Measurements from ENCODE around the gene SSBP4. TPM values are rescaled to one million over a fixed set of nuclear protein-coding genes. Genes with fewer than 3 reads are reported as not detected.

The SSBP4 gene
- total RNA-seq, 2 donors from 2014 or later = 71.5 to 120 TPM

DNA sequence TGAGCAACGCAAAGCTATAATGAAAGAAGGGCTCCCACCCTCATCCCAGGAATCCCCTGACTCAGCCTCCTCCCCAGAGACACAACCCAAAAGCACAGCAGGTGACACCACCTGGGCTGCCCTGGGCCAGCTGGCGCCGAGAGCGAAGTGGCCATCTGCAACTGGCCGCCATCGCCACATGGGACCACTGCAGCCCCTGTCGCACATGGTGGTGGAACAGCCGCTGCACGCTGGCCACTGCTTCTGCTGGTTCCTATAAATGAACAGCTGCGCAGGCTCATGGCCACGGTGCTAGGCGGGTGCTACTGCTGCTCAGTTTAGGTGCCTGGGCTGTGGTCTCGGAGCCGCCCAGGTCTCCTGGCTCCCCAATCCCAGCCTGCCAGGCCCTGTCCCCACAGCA is 30.4 kb downstream of the SSBP4 start:
- intact Hi-C loops (cut with DNase I) = loop anchor here (10.0 kb wide), 1 partner anchor 225 kb away; no protein-coding TSS in a partner anchor
- Histone ChIP-seq H3K4me3 (no peak overlapping the region), H3K36me3 (peaks cover 3 to 10% of the 10 kb centered on the region in 2 donors), H3K9me3 (no peaks in the 10 kb centered on the region), H3K4me1 (replicated peaks) (no peaks in the 10 kb centered on the region), H3K27me3 (replicated peaks; ENCODE audit: insufficient read depth) (no peaks in the 10 kb centered on the region), H3K27ac (no peak overlapping the region)
- no peak for DNase-seq (ENCODE audit: low spot score)
- TF ChIP-seq POLR2AphosphoS5 (IDR thresholded peaks at IDR 0.05) (no peak), POLR2A (IDR thresholded peaks at IDR 0.05) (no peak)
- TF ChIP-seq, protein P1, sequence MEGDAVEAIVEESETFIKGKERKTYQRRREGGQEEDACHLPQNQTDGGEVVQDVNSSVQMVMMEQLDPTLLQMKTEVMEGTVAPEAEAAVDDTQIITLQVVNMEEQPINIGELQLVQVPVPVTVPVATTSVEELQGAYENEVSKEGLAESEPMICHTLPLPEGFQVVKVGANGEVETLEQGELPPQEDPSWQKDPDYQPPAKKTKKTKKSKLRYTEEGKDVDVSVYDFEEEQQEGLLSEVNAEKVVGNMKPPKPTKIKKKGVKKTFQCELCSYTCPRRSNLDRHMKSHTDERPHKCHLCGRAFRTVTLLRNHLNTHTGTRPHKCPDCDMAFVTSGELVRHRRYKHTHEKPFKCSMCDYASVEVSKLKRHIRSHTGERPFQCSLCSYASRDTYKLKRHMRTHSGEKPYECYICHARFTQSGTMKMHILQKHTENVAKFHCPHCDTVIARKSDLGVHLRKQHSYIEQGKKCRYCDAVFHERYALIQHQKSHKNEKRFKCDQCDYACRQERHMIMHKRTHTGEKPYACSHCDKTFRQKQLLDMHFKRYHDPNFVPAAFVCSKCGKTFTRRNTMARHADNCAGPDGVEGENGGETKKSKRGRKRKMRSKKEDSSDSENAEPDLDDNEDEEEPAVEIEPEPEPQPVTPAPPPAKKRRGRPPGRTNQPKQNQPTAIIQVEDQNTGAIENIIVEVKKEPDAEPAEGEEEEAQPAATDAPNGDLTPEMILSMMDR (IDR thresholded peaks at IDR 0.05) = no peak
- 95% methylated on average over 14 of the region's 14 CpGs for WGBS

DNA sequence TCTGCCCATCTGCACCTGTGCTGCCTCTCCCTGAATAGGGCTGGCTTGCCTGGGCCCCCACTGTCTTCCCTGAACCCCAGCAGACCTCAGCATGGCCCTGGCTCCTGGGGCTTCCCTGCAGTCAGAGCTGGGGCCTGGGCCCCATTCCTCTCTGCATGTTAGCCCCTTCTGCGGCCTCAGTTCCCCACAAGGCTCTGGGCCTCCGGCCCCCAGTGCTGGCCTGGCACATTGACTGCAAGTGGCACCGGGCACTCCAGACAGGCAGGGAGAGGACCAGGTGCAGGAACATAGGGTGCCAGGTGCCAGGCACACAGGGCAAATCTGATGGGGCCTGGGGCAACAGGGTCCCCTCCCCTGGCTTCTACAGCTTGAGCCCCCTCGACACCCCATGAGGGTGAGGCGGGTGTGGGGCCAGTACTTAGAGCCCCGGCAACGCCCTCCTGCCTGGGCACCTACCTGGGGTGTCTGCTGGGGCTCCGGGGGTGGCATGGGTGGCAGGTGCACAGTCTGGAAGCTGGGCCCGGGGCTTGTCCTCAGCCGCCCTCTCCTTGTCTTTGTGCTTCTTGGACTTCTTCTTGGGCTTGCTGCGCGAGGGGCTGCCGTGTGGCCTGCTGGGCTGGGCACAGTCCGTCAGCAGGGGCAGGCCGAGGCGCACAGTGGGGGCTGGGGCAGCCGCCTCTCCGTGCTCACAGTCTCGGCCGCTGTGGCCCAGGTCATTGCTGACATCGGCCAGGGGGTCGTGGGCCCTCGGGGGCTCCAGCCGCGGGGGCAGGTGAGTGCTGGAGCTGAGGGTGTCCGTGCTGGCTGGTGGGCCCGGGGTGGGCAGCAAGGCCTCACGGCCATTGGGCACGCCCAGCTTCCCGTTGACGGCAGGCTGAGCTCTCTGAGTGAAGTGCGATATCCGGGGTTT is 31.1 kb downstream of the SSBP4 start:
- no peak overlapping the region for H3K4me3 ChIP-seq
- no peaks in the 10 kb centered on the region for H3K9me3 ChIP-seq
- DNase-seq (ENCODE audit: low spot score) = no peak
- WGBS = 84% methylated on average over 28 of the region's 33 CpGs
- H3K36me3 ChIP-seq = peaks cover 3 to 10% of the 10 kb centered on the region in 2 donors
- H3K27me3 ChIP-seq (replicated peaks; ENCODE audit: insufficient read depth) = no peaks in the 10 kb centered on the region
- TF ChIP-seq, protein P1 (IDR thresholded peaks at IDR 0.05) = no peak
- TF ChIP-seq POLR2A (IDR thresholded peaks at IDR 0.05) = no peak
- TF ChIP-seq POLR2AphosphoS5 (IDR thresholded peaks at IDR 0.05) = no peak
- intact Hi-C loops (cut with DNase I) = loop anchor here (2.0 to 5.0 kb wide), 2 partner anchors 122 to 139 kb away; partner anchors contain the start of genes REX1BD and UBA52
- no peak overlapping the region for H3K27ac ChIP-seq
- no peaks in the 10 kb centered on the region for H3K4me1 ChIP-seq (replicated peaks)

DNA sequence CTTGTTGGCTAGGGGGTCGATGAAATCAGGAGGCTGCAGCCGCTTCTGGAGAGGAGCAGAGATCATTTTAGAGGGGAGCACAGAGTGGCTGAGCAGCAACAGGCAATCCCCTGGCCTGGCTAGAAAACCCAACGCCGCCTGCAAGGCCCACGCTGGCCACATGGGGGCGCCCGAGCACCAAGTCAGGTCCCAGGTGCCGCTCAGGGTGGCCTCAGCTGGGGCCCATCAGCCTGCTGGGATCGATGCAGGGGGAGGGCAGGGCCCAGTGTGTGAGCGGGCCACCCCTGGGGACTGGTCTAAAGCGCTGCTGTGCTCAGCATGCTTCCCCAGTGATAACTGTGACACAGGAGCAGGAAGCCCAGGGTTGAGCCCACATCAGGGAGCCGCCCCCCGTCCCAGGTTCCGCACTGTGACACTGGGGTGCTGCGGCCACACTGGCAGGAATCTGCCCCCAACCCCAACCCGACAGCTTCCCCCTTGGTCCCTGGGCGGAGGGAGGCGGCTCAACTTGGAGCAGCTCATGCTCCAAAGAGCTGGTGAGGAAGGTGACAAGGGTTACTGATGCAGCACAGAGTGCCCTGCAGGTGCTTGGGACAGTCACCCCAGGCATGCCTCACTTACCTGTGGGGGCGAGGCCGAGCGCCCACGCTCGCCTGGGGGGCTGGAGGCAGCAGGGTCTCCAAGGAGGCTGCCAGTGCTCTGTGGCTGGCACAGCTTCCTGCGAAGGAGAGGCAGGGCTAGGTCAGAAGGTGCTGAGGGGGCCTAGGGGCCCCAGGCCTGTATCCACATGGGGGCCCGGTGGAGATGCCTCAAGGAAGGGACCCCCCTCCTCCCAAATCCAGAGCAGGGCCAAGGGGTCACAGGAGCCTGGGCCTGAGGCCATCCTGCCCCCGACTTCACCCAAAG is 32.0 kb downstream of the SSBP4 start:
- H3K27me3 ChIP-seq (replicated peaks; ENCODE audit: insufficient read depth) = no peaks in the 10 kb centered on the region

DNA sequence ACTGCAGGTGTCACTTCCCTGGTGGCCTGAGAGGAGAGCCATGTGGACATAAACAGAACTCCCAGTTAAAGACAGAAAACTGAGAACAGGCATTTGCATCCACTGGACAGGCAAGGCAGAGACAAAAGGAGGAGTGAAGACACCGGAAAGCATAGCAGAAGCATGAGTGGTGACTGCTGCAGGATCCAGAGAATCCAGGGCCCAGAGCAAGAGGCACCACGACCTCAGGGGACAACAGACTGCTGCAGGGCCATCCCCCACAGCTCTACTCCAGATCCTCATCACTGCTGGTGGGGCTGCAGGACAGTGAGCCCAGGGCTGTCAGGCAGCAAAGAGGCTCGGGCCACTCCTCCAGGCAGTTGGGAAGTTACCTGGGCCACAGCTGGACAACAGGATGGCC is 33.2 kb downstream of the SSBP4 start:
- WGBS = 80% methylated on average over 3 of the region's 3 CpGs
- Histone ChIP-seq H3K4me3 (no peak overlapping the region), H3K9me3 (no peaks in the 10 kb centered on the region), H3K36me3 (peaks cover 0 to 3% of the 10 kb centered on the region in 2 donors), H3K27me3 (replicated peaks; ENCODE audit: insufficient read depth) (no peaks in the 10 kb centered on the region), H3K4me1 (replicated peaks) (no peaks in the 10 kb centered on the region), H3K27ac (no peak overlapping the region)
- no peak for DNase-seq (ENCODE audit: low spot score)
- intact Hi-C loops (cut with DNase I) = loop anchor here (5.0 kb wide), 1 partner anchor 120 kb away; the partner anchor contains the start of gene UBA52
- TF ChIP-seq POLR2AphosphoS5 (IDR thresholded peaks at IDR 0.05) = no peak
- no peak for TF ChIP-seq POLR2A (IDR thresholded peaks at IDR 0.05)
- TF ChIP-seq, protein P1 (IDR thresholded peaks at IDR 0.05) = no peak

More for the DNA sequence above, 32.0 kb downstream of the SSBP4 start:
- H3K27ac ChIP-seq = no peak overlapping the region
- no peaks in the 10 kb centered on the region for H3K4me1 ChIP-seq (replicated peaks)
- intact Hi-C loops (cut with DNase I) = loop anchor here (2.0 to 5.0 kb wide), 2 partner anchors 121 to 138 kb away; partner anchors contain the start of genes REX1BD and UBA52
- H3K4me3 ChIP-seq = no peak overlapping the region
- H3K9me3 ChIP-seq = no peaks in the 10 kb centered on the region
- peaks cover 3 to 5% of the 10 kb centered on the region in 2 donors for H3K36me3 ChIP-seq
- TF ChIP-seq POLR2AphosphoS5 (IDR thresholded peaks at IDR 0.05) (peak; percentile 52), POLR2A (IDR thresholded peaks at IDR 0.05) (no peak)
- TF ChIP-seq, protein P1 (IDR thresholded peaks at IDR 0.05) = peak; percentile 94 to 97 (median 94)
- WGBS = 48% methylated on average over 25 of the region's 26 CpGs
- peak; percentile 78 for DNase-seq (ENCODE audit: low spot score)
